Globus pallidus (tissue), 1 donor: ENCODE data around the gene KNDC1.

Source experiments
- DNase-seq: peaks from one replicate; pipeline ENCODE4 v3.0.0-alpha.2; 2015; ENCODE audit warnings: low spot score

The KNDC1 gene

GRCh38 chr10:133206356-133207040 is 46.5 kb downstream of the KNDC1 start:
- DNase-seq: no peak

GRCh38 chr10:133207041-133207600 is 47.1 kb downstream of the KNDC1 start:
- no peak for DNase-seq

GRCh38 chr10:133207627-133208026 is 47.6 kb downstream of the KNDC1 start:
- no peak for DNase-seq

GRCh38 chr10:133208466-133208865 is 48.4 kb downstream of the KNDC1 start:
- no peak for DNase-seq

- no peak for DNase-seq
Observed at GRCh38 chr10:133209117-133209516, 49.1 kb downstream of the KNDC1 start.

GRCh38 chr10:133209641-133210040 is 49.6 kb downstream of the KNDC1 start:
- DNase-seq: no peak

GRCh38 chr10:133210398-133211140 is 50.5 kb downstream of the KNDC1 start:
- no peak for DNase-seq

- no peak for DNase-seq
Observed at GRCh38 chr10:133211141-133211830, 51.3 kb downstream of the KNDC1 start.

- DNase-seq: no peak
Observed at GRCh38 chr10:133211959-133212852, 52.2 kb downstream of the KNDC1 start.

- DNase-seq: no peak
Observed at GRCh38 chr10:133212853-133213494, 53.0 kb downstream of the KNDC1 start.

GRCh38 chr10:133213641-133214467 is 53.8 kb downstream of the KNDC1 start:
- no peak for DNase-seq

- no peak for DNase-seq
Observed at GRCh38 chr10:133214468-133215410, 54.7 kb downstream of the KNDC1 start.

- DNase-seq: no peak
Observed at GRCh38 chr10:133215586-133215985, 55.6 kb downstream of the KNDC1 start.

GRCh38 chr10:133216776-133217175 is 56.8 kb downstream of the KNDC1 start:
- DNase-seq: no peak

- no peak for DNase-seq
Observed at GRCh38 chr10:133217800-133218589, 58.0 kb downstream of the KNDC1 start.

- DNase-seq: no peak
Observed at GRCh38 chr10:133218891-133219290, 58.9 kb downstream of the KNDC1 start.

- DNase-seq: no peak
Observed at GRCh38 chr10:133219782-133220181, 59.8 kb downstream of the KNDC1 start.

- no peak for DNase-seq
Observed at GRCh38 chr10:133221331-133221730, 61.3 kb downstream of the KNDC1 start.
